DND-41 (cell line): ENCODE measurements around the gene MAN2B1.

Experiments
- ATAC-seq: fragments of 200-7000 bp; cut with Tn5 transposase; 3 replicates; pipeline ENCODE4 v1.9.1; 2021; ENCODE audit warnings: low read depth; ENCODE audit not compliant: insufficient read depth
- DNase-seq: peaks from one replicate; pipeline ENCODE4 v3.0.0-alpha.2; 2020
- H2AFZ ChIP-seq: 2 replicates; pipeline ENCODE4 v1.6.0; 2012; ENCODE audit warnings: low read depth, low read length
- H3K27ac ChIP-seq: 2 replicates; pipeline ENCODE4 v1.5.1; 2012; ENCODE audit warnings: low read length, inconsistent platforms
- H3K27me3 ChIP-seq: fragments of 200-600 bp; sonication (generic); 2 replicates; pipeline ENCODE4 v1.6.0; 2012; ENCODE audit warnings: low read length, mild to moderate bottlenecking, inconsistent platforms; ENCODE audit not compliant: insufficient read depth, poor library complexity
- H3K36me3 ChIP-seq: 2 replicates; pipeline ENCODE4 v1.5.1; 2012; ENCODE audit warnings: low read length, inconsistent platforms; ENCODE audit not compliant: insufficient read depth
- H3K4me1 ChIP-seq: 2 replicates; pipeline ENCODE4 v1.5.1; 2012; ENCODE audit warnings: mild to moderate bottlenecking, low read length; ENCODE audit not compliant: insufficient read depth
- H3K4me2 ChIP-seq: 2 replicates; pipeline ENCODE4 v1.6.0; 2012; ENCODE audit warnings: mild to moderate bottlenecking, moderate library complexity, low read length, inconsistent platforms; ENCODE audit not compliant: insufficient read depth
- H3K4me3 ChIP-seq, 2 experiments: fragments of 200-600 bp in 1 of 2; shearing (Covaris generic) in 1 of 2; 2 replicates each; pipeline ENCODE4 v1.5.1; 2012 to 2016; ENCODE audit warnings: inconsistent platforms in 2 of 2, low read length in 2 of 2, mild to moderate bottlenecking in 2 of 2, low read depth in 1 of 2, moderate library complexity in 1 of 2
- H3K79me2 ChIP-seq: 2 replicates; pipeline ENCODE4 v1.6.0; 2012; ENCODE audit warnings: low read length, inconsistent platforms; ENCODE audit not compliant: insufficient read depth
- H3K9ac ChIP-seq: 2 replicates; pipeline ENCODE4 v1.6.0; 2012; ENCODE audit warnings: low read depth, mild to moderate bottlenecking, inconsistent platforms, low read length, moderate library complexity
- H3K9me3 ChIP-seq: 2 replicates; pipeline ENCODE4 v1.5.1; 2012; ENCODE audit warnings: low read length, moderate library complexity, mild to moderate bottlenecking, inconsistent platforms; ENCODE audit not compliant: insufficient read depth, severe bottlenecking
- H4K20me1 ChIP-seq: 2 replicates; pipeline ENCODE4 v1.6.0; 2012; ENCODE audit warnings: low read length; ENCODE audit not compliant: insufficient read depth
- EZH2 ChIP-seq: IDR thresholded peaks from 3 replicates; pipeline ENCODE4 v1.6.1; 2012; ENCODE audit warnings: borderline replicate concordance, low read depth, mild to moderate bottlenecking, moderate library complexity, low read length, inconsistent platforms; ENCODE audit not compliant: severe bottlenecking
- TF ChIP-seq, protein P1 (sequence below): IDR thresholded peaks from 2 replicates; pipeline ENCODE4 v1.5.1; 2012; ENCODE audit warnings: borderline replicate concordance, low read length, moderate library complexity, mild to moderate bottlenecking; ENCODE audit not compliant: poor library complexity, severe bottlenecking; ENCODE audit errors: extremely low read depth

The MAN2B1 gene

DNA sequence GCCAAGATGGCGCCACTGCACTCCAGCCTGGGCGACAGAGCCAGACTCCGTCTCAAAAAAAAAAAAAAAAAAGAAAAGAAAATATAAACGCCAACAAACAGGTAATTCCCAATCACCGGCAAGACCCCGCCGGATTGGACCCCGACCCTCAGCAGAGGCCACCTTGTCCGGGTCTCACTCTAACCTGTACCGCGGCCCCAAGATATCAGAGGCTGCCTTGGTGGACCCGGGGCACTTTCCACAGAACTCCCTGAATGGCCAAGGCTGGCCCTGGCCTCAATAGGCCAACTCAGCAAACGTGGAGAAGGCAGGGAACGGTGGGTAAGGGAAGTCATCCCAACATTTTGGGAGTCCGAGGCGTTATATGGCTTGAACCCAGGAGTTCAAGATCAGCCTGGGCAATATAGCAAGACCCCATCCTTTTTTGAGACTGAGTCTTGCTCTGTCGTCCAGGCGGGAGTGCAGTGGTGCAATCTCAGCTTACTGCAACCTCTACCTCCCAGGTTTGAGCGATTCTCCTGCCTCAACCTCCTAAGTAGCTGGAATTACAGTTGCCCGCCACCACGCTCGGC, 27.8 kb downstream of the MAN2B1 start:
- Histone ChIP-seq H3K27me3 (no peaks in the 10 kb centered on the region), H2AFZ (no peak overlapping the region), H3K36me3 (no peaks in the 10 kb centered on the region), H3K4me1 (peaks cover 12% of the 10 kb centered on the region), H3K9me3 (no peaks in the 10 kb centered on the region), H3K27ac (no peak overlapping the region), H4K20me1 (no peaks in the 10 kb centered on the region), H3K79me2 (no peaks in the 10 kb centered on the region), H3K4me3 (no peak overlapping the region), H3K4me2 (no peak overlapping the region), H3K9ac (no peak overlapping the region)
- ATAC-seq (no peak), DNase-seq (no peak)
- TF ChIP-seq, protein P1, sequence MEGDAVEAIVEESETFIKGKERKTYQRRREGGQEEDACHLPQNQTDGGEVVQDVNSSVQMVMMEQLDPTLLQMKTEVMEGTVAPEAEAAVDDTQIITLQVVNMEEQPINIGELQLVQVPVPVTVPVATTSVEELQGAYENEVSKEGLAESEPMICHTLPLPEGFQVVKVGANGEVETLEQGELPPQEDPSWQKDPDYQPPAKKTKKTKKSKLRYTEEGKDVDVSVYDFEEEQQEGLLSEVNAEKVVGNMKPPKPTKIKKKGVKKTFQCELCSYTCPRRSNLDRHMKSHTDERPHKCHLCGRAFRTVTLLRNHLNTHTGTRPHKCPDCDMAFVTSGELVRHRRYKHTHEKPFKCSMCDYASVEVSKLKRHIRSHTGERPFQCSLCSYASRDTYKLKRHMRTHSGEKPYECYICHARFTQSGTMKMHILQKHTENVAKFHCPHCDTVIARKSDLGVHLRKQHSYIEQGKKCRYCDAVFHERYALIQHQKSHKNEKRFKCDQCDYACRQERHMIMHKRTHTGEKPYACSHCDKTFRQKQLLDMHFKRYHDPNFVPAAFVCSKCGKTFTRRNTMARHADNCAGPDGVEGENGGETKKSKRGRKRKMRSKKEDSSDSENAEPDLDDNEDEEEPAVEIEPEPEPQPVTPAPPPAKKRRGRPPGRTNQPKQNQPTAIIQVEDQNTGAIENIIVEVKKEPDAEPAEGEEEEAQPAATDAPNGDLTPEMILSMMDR, result no peak
- TF ChIP-seq EZH2, result no peak

DNA sequence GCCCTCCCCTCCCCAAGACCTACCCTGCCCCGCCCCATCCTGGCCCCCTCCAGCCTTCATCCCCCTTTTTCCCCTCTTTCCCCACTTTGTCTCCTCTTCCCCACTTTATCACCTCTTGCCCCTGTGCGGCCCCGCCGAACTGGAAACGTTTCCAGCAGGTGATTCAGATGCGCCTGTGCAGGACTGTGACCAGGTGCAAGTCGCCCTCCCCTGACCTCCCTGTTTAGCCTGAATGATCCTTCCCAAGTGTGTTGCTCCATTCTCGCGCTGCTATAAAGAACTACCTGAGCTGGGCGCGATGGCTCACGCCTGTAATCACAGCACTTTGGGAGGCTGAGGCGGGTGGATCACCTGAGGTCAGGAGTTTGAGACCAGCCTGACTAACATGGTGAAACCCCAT, 29.9 kb downstream of the MAN2B1 start:
- Histone ChIP-seq H3K4me2 (no peak overlapping the region), H3K27ac (no peak overlapping the region), H3K4me1 (peaks cover 12% of the 10 kb centered on the region), H3K4me3 (no peak overlapping the region), H3K79me2 (no peaks in the 10 kb centered on the region), H2AFZ (no peak overlapping the region), H3K9ac (no peak overlapping the region), H3K36me3 (no peaks in the 10 kb centered on the region), H4K20me1 (no peaks in the 10 kb centered on the region), H3K27me3 (no peaks in the 10 kb centered on the region), H3K9me3 (no peaks in the 10 kb centered on the region)
- DNase-seq (no peak), ATAC-seq (no peak)
- TF ChIP-seq, protein P1, result no peak
- no peak for TF ChIP-seq EZH2

DNA sequence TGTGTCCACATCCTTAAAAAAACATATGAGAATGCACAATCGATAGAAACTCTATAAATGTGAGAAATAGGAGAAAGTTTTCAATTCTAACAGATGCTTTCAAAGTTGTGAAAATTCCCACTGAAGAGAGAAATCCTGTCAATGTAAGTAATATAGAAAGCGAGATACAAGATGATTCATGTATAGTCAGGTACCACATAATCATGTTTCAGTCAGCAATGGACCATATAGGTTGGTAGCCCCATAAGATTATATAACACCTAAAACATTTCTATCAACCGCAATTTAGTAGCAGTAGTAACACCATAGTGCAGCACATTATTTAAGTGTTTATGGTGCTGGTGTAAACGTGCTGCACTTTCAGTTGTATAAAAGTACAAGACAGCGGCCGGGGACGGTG, 37.3 kb downstream of the MAN2B1 start:
- Histone ChIP-seq H2AFZ (no peak overlapping the region), H3K79me2 (no peaks in the 10 kb centered on the region), H3K9me3 (no peaks in the 10 kb centered on the region), H3K27me3 (no peaks in the 10 kb centered on the region), H4K20me1 (no peaks in the 10 kb centered on the region), H3K4me1 (no peaks in the 10 kb centered on the region), H3K4me3 (no peak overlapping the region), H3K9ac (no peak overlapping the region), H3K27ac (no peak overlapping the region), H3K36me3 (peaks cover 50% of the 10 kb centered on the region), H3K4me2 (no peak overlapping the region)
- TF ChIP-seq, protein P1, result no peak
- TF ChIP-seq EZH2, result no peak
- no peak for ATAC-seq
- no peak for DNase-seq
